Measurements from ENCODE around the gene PACC1. TPM values are rescaled to one million over a fixed set of nuclear protein-coding genes. Genes with fewer than 3 reads are reported as not detected.

PACC1 gene
- total RNA-seq, 1 experiment from 2014 or later, result 17.6 TPM

DNA sequence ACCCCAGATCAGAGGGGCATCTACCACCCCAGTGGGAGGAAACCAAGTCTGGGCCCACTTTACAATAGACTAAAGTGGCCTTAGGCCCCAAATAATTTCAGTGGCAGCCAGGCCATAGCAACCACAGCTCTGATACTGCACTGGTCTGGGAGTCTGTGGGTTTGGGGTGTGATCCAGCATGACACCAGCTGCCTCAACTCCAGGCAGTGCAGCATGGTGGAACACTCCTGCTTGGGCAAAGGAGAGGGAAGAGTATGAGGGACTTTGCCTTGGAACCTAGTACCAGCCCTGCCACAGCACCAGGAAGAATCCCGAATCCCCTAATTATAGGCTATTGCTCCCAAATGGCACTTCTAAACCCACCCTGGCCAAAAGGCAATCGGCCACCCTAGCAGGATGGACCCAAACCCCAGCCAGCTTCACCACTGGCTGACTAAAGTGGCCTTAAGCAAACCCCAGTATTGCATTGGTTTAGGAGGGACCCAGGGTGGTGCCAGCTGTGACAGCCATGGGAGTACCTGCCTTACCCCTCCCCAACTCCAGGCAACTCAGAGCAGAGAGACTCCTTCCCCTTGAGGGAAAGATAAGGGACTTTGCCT, 47.1 kb downstream of the PACC1 start:
- RAD21 ChIA-PET (ENCODE audit: low non-redundant PET in 1 of 2, low total read pairs in 2 of 2, uncharacterized antibody in 2 of 2, unreplicated experiment in 2 of 2), result interaction anchor here in 1 of 2 experiments (0.7 kb wide), 1 partner anchor 297 kb away, joined by 3 read pairs; no protein-coding TSS in a partner anchor
- TF ChIP-seq, protein P1, sequence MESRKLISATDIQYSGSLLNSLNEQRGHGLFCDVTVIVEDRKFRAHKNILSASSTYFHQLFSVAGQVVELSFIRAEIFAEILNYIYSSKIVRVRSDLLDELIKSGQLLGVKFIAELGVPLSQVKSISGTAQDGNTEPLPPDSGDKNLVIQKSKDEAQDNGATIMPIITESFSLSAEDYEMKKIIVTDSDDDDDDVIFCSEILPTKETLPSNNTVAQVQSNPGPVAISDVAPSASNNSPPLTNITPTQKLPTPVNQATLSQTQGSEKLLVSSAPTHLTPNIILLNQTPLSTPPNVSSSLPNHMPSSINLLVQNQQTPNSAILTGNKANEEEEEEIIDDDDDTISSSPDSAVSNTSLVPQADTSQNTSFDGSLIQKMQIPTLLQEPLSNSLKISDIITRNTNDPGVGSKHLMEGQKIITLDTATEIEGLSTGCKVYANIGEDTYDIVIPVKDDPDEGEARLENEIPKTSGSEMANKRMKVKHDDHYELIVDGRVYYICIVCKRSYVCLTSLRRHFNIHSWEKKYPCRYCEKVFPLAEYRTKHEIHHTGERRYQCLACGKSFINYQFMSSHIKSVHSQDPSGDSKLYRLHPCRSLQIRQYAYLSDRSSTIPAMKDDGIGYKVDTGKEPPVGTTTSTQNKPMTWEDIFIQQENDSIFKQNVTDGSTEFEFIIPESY (IDR thresholded peaks at IDR 0.05; ENCODE audit: extremely low read depth, insufficient replicate concordance, low read length), result no peak
- TF ChIP-seq EGR1 (IDR thresholded peaks at IDR 0.05; ENCODE audit: low read depth) (no peak), ZNF274 (IDR thresholded peaks at IDR 0.05; ENCODE audit: low read depth, low read length) (no peak), ZFX (IDR thresholded peaks at IDR 0.05) (no peak), JUND (IDR thresholded peaks at IDR 0.05) (no peak)
- Histone ChIP-seq H4K20me1 (ENCODE audit: insufficient read depth) (peaks cover 3% of the 10 kb centered on the region; the same call in 1 of the 2 replicates), H3K9me2 (ENCODE audit: insufficient read depth) (no peaks in the 10 kb centered on the region), H3K4me1 (ENCODE audit: control insufficient read depth in 1 of 2, insufficient read depth in 2 of 2, low read length in 2 of 2) (no peaks in the 10 kb centered on the region), H3K4me3 (replicated peaks in 1 of 2; ENCODE audit: low read depth in 1 of 2, low read length in 2 of 2) (no peak overlapping the region), H3K79me2 (ENCODE audit: insufficient read depth, low read length) (no peaks in the 10 kb centered on the region), H3K9me3 (ENCODE audit: control insufficient read depth in 1 of 2, insufficient read depth in 1 of 2, low read depth in 1 of 2, low read length in 2 of 2) (no peaks in the 10 kb centered on the region), H2AFZ (ENCODE audit: low read depth, low read length, poor library complexity, severe bottlenecking) (no peak overlapping the region), H3K27ac (ENCODE audit: low read depth, low read length) (no peak overlapping the region), H3K27me3 (ENCODE audit: insufficient read depth, low read length) (no peaks in the 10 kb centered on the region), H3K9ac (ENCODE audit: low read length) (no peak overlapping the region), H3K4me2 (ENCODE audit: low read length) (no peak overlapping the region), H3K36me3 (ENCODE audit: control insufficient read depth in 1 of 2, insufficient read depth in 2 of 2, low read length in 2 of 2) (peaks cover 3 to 7% of the 10 kb centered on the region in 2 experiments; a peak in 2 of 4 replicates)
- POLR2A ChIA-PET, result no interaction called here
- CTCF ChIA-PET, result interaction anchor here (0.7 to 5.4 kb wide), 7 partner anchors 9 to 687 kb away, joined by 3 to 42 read pairs (median 5); partner anchors contain the start of genes DTL and INTS7
- intact Hi-C loops (cut with micrococcal nuclease), result loop anchor here (1.0 to 5.0 kb wide), 5 partner anchors 90 to 685 kb away; no protein-coding TSS in a partner anchor
- DNase-seq (ENCODE audit: low read depth, low spot score), result no peak
- no TSS peak for BruUV-seq (replicated peaks)
- ATAC-seq, result peak; percentile 67

DNA sequence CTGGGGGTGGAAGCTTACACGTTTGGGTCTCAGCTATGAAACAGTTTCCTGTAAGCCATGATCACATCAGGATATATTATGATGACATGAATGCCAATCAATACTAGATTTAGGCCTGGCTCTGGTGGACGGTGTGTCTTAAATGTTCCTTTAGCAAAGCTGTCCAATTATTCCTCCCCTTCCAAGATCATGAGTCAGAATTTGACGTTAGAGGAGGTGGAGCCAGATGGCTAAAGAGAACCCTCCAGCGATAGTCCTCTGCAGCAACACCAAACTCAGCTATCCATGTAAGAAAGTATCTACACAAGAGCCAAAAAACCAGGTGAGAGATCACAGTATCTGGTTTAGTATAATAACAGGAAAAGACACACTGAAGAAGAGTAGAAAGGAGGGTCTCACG, 47.8 kb downstream of the PACC1 start:
- no peaks in the 10 kb centered on the region for H3K9me3 ChIP-seq (ENCODE audit: control insufficient read depth in 1 of 2, insufficient read depth in 1 of 2, low read depth in 1 of 2, low read length in 2 of 2)
- no peaks in the 10 kb centered on the region for H3K9me2 ChIP-seq (ENCODE audit: insufficient read depth)
- no peak overlapping the region for H3K27ac ChIP-seq (ENCODE audit: low read depth, low read length)
- peaks cover 3 to 7% of the 10 kb centered on the region in 2 experiments; a peak in 2 of 4 replicates for H3K36me3 ChIP-seq (ENCODE audit: control insufficient read depth in 1 of 2, insufficient read depth in 2 of 2, low read length in 2 of 2)
- H2AFZ ChIP-seq (ENCODE audit: low read depth, low read length, poor library complexity, severe bottlenecking), result no peak overlapping the region
- ATAC-seq, result no peak
- POLR2A ChIA-PET, result no interaction called here
- no peak overlapping the region for H3K4me2 ChIP-seq (ENCODE audit: low read length)
- no peaks in the 10 kb centered on the region for H3K79me2 ChIP-seq (ENCODE audit: insufficient read depth, low read length)
- CTCF ChIA-PET, result interaction anchor here (1.0 to 5.4 kb wide), 3 partner anchors 296 to 686 kb away, joined by 5 to 42 read pairs (median 8); partner anchors contain the start of genes DTL and INTS7
- H3K9ac ChIP-seq (ENCODE audit: low read length), result no peak overlapping the region
- peaks cover 3% of the 10 kb centered on the region; the same call in 1 of the 2 replicates for H4K20me1 ChIP-seq (ENCODE audit: insufficient read depth)
- RAD21 ChIA-PET (ENCODE audit: low non-redundant PET in 1 of 2, low total read pairs in 2 of 2, uncharacterized antibody in 2 of 2, unreplicated experiment in 2 of 2), result interaction anchor here (0.9 to 1.2 kb wide), 2 partner anchors 296 kb away, joined by 3 to 5 read pairs; no protein-coding TSS in a partner anchor
- H3K4me1 ChIP-seq (ENCODE audit: control insufficient read depth in 1 of 2, insufficient read depth in 2 of 2, low read length in 2 of 2), result no peaks in the 10 kb centered on the region
- BruUV-seq (replicated peaks), result no TSS peak
- no peak for DNase-seq (ENCODE audit: low read depth, low spot score)
- H3K27me3 ChIP-seq (ENCODE audit: insufficient read depth, low read length), result no peaks in the 10 kb centered on the region
- intact Hi-C loops (cut with micrococcal nuclease), result loop anchor here (5.0 kb wide), 3 partner anchors 90 to 685 kb away; no protein-coding TSS in a partner anchor
- TF ChIP-seq, protein P2, sequence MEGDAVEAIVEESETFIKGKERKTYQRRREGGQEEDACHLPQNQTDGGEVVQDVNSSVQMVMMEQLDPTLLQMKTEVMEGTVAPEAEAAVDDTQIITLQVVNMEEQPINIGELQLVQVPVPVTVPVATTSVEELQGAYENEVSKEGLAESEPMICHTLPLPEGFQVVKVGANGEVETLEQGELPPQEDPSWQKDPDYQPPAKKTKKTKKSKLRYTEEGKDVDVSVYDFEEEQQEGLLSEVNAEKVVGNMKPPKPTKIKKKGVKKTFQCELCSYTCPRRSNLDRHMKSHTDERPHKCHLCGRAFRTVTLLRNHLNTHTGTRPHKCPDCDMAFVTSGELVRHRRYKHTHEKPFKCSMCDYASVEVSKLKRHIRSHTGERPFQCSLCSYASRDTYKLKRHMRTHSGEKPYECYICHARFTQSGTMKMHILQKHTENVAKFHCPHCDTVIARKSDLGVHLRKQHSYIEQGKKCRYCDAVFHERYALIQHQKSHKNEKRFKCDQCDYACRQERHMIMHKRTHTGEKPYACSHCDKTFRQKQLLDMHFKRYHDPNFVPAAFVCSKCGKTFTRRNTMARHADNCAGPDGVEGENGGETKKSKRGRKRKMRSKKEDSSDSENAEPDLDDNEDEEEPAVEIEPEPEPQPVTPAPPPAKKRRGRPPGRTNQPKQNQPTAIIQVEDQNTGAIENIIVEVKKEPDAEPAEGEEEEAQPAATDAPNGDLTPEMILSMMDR (IDR thresholded peaks at IDR 0.05 in 2 of 3, conservative IDR thresholded peaks at IDR 0.05 in 1 of 3; ENCODE audit: borderline replicate concordance in 1 of 3, insufficient read depth in 1 of 3, low read depth in 2 of 3, low read length in 2 of 3), result no peak
- no peak overlapping the region for H3K4me3 ChIP-seq (replicated peaks in 1 of 2; ENCODE audit: low read depth in 1 of 2, low read length in 2 of 2)

Data from HCT116 (cell line).